Activated T-helper 1 cell treated with anti-CD3 and anti-CD28 coated beads, Interleukin-2, amount 50 U/mL, for 16 hours (primary cell): ENCODE measurements around the gene ESR1.

Experiments
- DNase-seq, 2 donors: peaks; one replicate each; pipeline ENCODE4 v3.0.0-alpha.2; 2020; ENCODE audit warnings: low read depth in 1 of 2, low spot score in 1 of 2

The ESR1 gene

GRCh38 chr6:152167641-152168603 lies 360.4 kb downstream of the ESR1 start:
- no peak for DNase-seq

- DNase-seq = no peak
Measured at GRCh38 chr6:152170313-152170701, 362.8 kb downstream of the ESR1 start.

DNA sequence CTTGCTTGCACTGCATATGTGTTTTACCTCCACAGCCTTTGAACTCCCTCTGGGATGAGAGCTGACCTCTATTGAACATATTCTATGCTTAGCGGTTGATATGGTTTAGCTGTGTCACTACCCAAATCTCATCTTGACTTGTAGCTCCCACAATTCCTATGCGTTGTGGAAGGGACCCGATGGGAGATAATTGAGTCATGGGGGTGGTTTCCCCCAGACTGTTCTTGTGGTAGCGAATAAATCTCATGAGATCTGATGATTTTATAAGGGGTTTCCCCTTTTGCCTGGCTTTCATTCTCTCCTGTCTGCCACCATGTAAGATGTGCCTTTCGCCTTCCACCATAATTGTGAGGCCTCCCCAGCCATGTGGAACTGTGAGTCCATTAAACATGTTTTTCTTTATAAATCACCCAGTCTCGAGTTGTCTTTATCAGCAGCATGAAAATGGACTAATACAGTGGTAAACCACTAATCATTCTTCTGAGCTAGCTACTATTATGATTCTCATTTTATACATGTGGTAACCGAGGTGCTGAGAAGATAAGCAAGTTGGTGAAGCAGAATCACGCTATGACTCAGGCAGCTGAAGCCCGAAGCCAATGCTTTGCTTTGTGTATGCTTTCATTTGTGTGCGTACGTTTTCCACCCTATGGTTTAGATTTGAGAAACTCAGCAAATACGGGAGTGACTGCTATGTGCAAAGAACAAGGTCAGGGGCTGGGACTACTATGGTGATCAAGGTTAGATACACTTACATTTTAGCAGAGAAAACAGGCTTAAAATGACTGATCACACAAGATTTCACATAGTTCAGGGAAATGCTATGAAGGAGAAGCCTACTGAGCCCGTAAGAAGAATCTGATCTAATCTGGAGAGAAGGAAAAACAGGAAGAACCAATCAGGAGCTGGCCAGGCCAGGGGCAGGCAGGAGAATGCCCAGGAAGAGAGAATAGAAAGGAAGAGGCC lies 363.5 kb downstream of the ESR1 start:
- peak in 1 of 2 donors; percentile 50 for DNase-seq

DNA sequence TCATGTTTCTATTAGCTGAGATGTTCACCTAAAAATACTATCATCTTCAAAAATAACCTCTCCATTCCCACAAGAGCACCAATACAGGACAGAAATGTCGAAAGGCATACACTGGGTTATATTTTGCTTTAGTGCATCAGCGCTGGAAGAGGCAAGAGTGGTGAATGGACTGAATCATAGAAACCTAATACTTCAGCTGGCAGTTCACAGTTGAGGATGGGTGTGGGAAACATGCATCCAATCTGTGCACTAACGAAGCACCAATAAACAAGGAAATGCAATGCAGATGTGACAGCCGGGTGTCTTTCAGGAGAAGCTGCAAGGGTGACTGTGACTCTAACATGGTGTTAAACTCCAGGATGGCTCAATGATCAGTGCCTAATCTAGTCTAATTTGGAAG lies 365.8 kb downstream of the ESR1 start:
- no peak for DNase-seq

GRCh38 chr6:152173957-152174356 lies 366.5 kb downstream of the ESR1 start:
- DNase-seq = no peak

GRCh38 chr6:152176268-152176667 lies 368.8 kb downstream of the ESR1 start:
- no peak for DNase-seq
